T-helper 2 cell treated with Interferon-gamma antibody and Interleukin-4, amounts not matched to agents 5 μg/mL and 100 μg/mL, for 36 hours (primary cell): Measurements from ENCODE around the gene BRAP.
"Not testable (repeated sequence)": the region's sequence is repeated elsewhere in the genome, so short reads cannot be mapped to it uniquely, and the experiment has no call there.

ENCODE experiments used
- DNase-seq: peaks from one replicate; pipeline ENCODE4 v3.0.0; 2021; ENCODE audit warnings: low spot score
- H3K27ac Mint-ChIP-seq: one replicate; pipeline ENCODE4 v1.8.0; 2021; ENCODE audit warnings: mild to moderate bottlenecking, mixed read lengths
- H3K27me3 Mint-ChIP-seq: one replicate; pipeline ENCODE4 v1.8.0; 2021; ENCODE audit warnings: low read depth, mixed read lengths
- H3K36me3 Mint-ChIP-seq: one replicate; pipeline ENCODE4 v1.8.0; 2021; ENCODE audit warnings: low read depth, mixed read lengths
- H3K4me1 Mint-ChIP-seq: one replicate; pipeline ENCODE4 v1.8.0; 2021; ENCODE audit warnings: low read depth, mixed read lengths
- H3K4me3 Mint-ChIP-seq: one replicate; pipeline ENCODE4 v1.8.0; 2022; ENCODE audit warnings: mild to moderate bottlenecking, moderate library complexity, mixed read lengths
- H3K9me3 Mint-ChIP-seq: one replicate; pipeline ENCODE4 v1.8.0; 2021; ENCODE audit warnings: mixed read lengths

Gene BRAP

GRCh38 chr12:111596985-111597830 is 88.5 kb downstream of the BRAP start:
- Mint-ChIP-seq H3K36me3 (peaks cover 5% of the 10 kb centered on the region), H3K27me3 (no peaks in the 10 kb centered on the region), H3K9me3 (no peaks in the 10 kb centered on the region), H3K27ac (peak overlapping the region; percentile 76), H3K4me3 (peak overlapping the region; percentile 97), H3K4me1 (peaks cover 25% of the 10 kb centered on the region)
- peak; percentile 10 for DNase-seq

DNA sequence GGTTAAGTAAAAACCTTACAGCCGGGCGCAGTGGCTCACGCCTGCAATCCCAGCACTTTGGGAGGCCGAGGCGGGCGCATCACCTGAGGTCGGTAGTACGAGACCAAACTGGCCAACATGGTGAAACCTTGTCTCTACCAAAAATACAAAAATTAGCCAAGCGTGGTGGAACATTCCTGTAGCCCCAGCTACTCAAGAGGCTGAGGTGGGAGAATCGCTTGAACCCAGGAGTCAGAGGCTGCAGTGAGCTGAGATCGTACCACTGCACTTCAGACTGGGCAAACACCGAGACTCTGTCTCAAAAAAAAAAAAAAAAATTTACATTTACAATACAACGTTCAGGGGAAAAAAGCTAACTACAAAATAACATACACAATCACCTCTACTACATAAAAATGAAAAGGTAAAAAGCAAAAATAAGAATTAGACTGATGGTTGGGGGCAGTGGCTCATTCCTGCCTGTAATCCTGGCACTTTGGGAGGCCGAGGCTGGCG is 90.4 kb downstream of the BRAP start:
- not testable (repeated sequence) for H3K27me3 Mint-ChIP-seq, DNase-seq, H3K4me3 Mint-ChIP-seq, H3K36me3 Mint-ChIP-seq, H3K9me3 Mint-ChIP-seq
- peaks cover 25% of the 10 kb centered on the region for H3K4me1 Mint-ChIP-seq
- peak overlapping the region; percentile 2 for H3K27ac Mint-ChIP-seq
